Prostate gland (tissue), 2 donors: ENCODE results near the gene GSX2. TPM values are rescaled to one million over a fixed set of nuclear protein-coding genes. Genes with fewer than 3 reads are reported as not detected.

Experiments used
- DNase-seq: peaks from one replicate; pipeline ENCODE4 v3.0.0-alpha.2; 2019; ENCODE audit warnings: low spot score
- H3K27ac ChIP-seq, 2 donors: fragments of 200-600 bp; sonication (generic); 2 replicates each; pipeline ENCODE4 v1.5.1; 2017 to 2019
- H3K27me3 ChIP-seq: fragments of 200-600 bp; sonication (generic); replicated peaks from 2 replicates; pipeline ENCODE4 v1.5.1; 2019; ENCODE audit not compliant: insufficient read depth
- H3K36me3 ChIP-seq, 2 donors: fragments of 200-600 bp; sonication (generic); 1 replicate in 1 of 2; 2 replicates in 1 of 2; pipeline versions ENCODE4 v1.5.1 to v1.8.1; 2017 to 2019
- H3K4me1 ChIP-seq: fragments of 200-600 bp; sonication (generic); replicated peaks from 2 replicates; pipeline ENCODE4 v1.5.1; 2019
- H3K4me3 ChIP-seq, 2 donors: fragments of 200-600 bp; sonication (generic); 2 replicates each; pipeline ENCODE4 v1.5.1; 2017 to 2019
- H3K9me3 ChIP-seq: fragments of 200-600 bp; sonication (generic); 2 replicates; pipeline ENCODE4 v1.5.1; 2017
- CTCF ChIP-seq, 4 experiments: fragments of 200-600 bp in 2 of 4; fragments of 450-650 bp in 2 of 4; sonication (generic) in 2 of 4; IDR thresholded peaks; 1 replicate in 3 of 4; 2 replicates in 1 of 4; pipeline ENCODE4 v1.5.1; 2016 to 2019; ENCODE audit warnings: antibody characterized with exemption in 4 of 4, mild to moderate bottlenecking in 2 of 4, moderate library complexity in 2 of 4
- POLR2A ChIP-seq: fragments of 450-650 bp; IDR thresholded peaks from one replicate; pipeline ENCODE4 v1.6.1; 2016; ENCODE audit warnings: antibody characterized with exemption, mild to moderate bottlenecking
- POLR2AphosphoS5 ChIP-seq: sonication (generic); formaldehyde crosslinking; IDR thresholded peaks from one replicate; pipeline ENCODE4 v1.6.1; 2017; ENCODE audit warnings: antibody characterized with exemption
- WGBS: methylation state at CpG from one replicate; pipeline ENCODE4 v1.1.5; 2018; 5-methylcytosine and 5-hydroxymethylcytosine counted together
- intact Hi-C: fragments of 100-400 bp; cut with DNase I; formaldehyde crosslinking; loops from one replicate; pipeline ENCODE4 v1.14.2; 2022
- total RNA-seq, 2 donors: library from RNA; depleted of rRNA; stranded (reverse); fragments of >200 nt; gene quantifications; one replicate each; pipeline ENCODE4 v1.1.0, GENCODE V29; 2016

The GSX2 gene
- total RNA-seq, 2 donors from 2014 or later: not detected

GRCh38 chr4:54062392-54062791 lies 37.6 kb upstream of the GSX2 start:
- Histone ChIP-seq H3K4me3 (peak overlapping the region in 1 of 2 donors; percentile 98), H3K4me1 (no peaks in the 10 kb centered on the region), H3K27ac (no peak overlapping the region), H3K27me3 (no peaks in the 10 kb centered on the region), H3K9me3 (no peaks in the 10 kb centered on the region), H3K36me3 (no peaks in the 10 kb centered on the region)
- WGBS: 69% methylated on average over 3 of the region's 3 CpGs
- no peak for DNase-seq
- TF ChIP-seq CTCF (IDR thresholded peaks at IDR 0.05) (no peak), POLR2A (no peak), POLR2AphosphoS5 (no peak)
- intact Hi-C loops: no loop called here

GRCh38 chr4:54063229-54063628 lies 36.7 kb upstream of the GSX2 start:
- no peak for TF ChIP-seq POLR2AphosphoS5
- TF ChIP-seq POLR2A: no peak
- TF ChIP-seq CTCF (IDR thresholded peaks at IDR 0.05): no peak
- Histone ChIP-seq H3K36me3 (no peaks in the 10 kb centered on the region), H3K4me1 (no peaks in the 10 kb centered on the region), H3K9me3 (no peaks in the 10 kb centered on the region), H3K27me3 (no peaks in the 10 kb centered on the region), H3K27ac (peak overlapping the region; percentile 93 to 94), H3K4me3 (peak overlapping the region; percentile 94 to 98)
- no peak for DNase-seq
- under 1% methylated on average over 4 of the region's 4 CpGs for WGBS
- intact Hi-C loops: no loop called here

GRCh38 chr4:54063737-54064316 lies 36.1 kb upstream of the GSX2 start:
- WGBS: under 1% methylated on average over 22 of the region's 38 CpGs
- Histone ChIP-seq H3K9me3 (no peaks in the 10 kb centered on the region), H3K4me3 (peak overlapping the region; percentile 94 to 98), H3K36me3 (no peaks in the 10 kb centered on the region), H3K4me1 (no peaks in the 10 kb centered on the region), H3K27ac (peak overlapping the region; percentile 93 to 94), H3K27me3 (no peaks in the 10 kb centered on the region)
- intact Hi-C loops: no loop called here
- no peak for TF ChIP-seq CTCF (IDR thresholded peaks at IDR 0.05)
- no peak for TF ChIP-seq POLR2AphosphoS5
- TF ChIP-seq POLR2A: no peak
- DNase-seq: peak; percentile 22

- Histone ChIP-seq H3K9me3 (no peaks in the 10 kb centered on the region), H3K27me3 (no peaks in the 10 kb centered on the region), H3K4me3 (peak within 1 kb of the TSS; percentile 94 to 98), H3K27ac (peak within 1 kb of the TSS; percentile 93 to 94), H3K36me3 (no peaks in the 10 kb centered on the region), H3K4me1 (no peaks in the 10 kb centered on the region)
- intact Hi-C loops: no loop called here
- TF ChIP-seq POLR2AphosphoS5: peak; percentile 87
- peak in 1 of 4 experiments; percentile 10 for TF ChIP-seq CTCF (IDR thresholded peaks at IDR 0.05)
- peak; percentile 96 for TF ChIP-seq POLR2A
- DNase-seq: peak; percentile 92
- WGBS: under 1% methylated on average over 38 of the region's 87 CpGs
These were observed 35.4 kb upstream of the GSX2 start, which contains the start of gene CHIC2 for GRCh38 chr4:54064317-54065111. TSS of gene CHIC2 (minus strand) at chr4:54064605. CDS start at chr4:54064300, 305 bp downstream.
